ENCODE results near the gene IFNGR2. TPM values are rescaled to one million over a fixed set of nuclear protein-coding genes. Genes with fewer than 3 reads are reported as not detected.

IFNGR2 gene
- total RNA-seq, 1 donor from 2014 or later: 42.4 TPM

- H3K27me3 ChIP-seq (ENCODE audit: control insufficient read depth, insufficient read depth, low read length): no peaks in the 10 kb centered on the region
- TF ChIP-seq, protein P1, sequence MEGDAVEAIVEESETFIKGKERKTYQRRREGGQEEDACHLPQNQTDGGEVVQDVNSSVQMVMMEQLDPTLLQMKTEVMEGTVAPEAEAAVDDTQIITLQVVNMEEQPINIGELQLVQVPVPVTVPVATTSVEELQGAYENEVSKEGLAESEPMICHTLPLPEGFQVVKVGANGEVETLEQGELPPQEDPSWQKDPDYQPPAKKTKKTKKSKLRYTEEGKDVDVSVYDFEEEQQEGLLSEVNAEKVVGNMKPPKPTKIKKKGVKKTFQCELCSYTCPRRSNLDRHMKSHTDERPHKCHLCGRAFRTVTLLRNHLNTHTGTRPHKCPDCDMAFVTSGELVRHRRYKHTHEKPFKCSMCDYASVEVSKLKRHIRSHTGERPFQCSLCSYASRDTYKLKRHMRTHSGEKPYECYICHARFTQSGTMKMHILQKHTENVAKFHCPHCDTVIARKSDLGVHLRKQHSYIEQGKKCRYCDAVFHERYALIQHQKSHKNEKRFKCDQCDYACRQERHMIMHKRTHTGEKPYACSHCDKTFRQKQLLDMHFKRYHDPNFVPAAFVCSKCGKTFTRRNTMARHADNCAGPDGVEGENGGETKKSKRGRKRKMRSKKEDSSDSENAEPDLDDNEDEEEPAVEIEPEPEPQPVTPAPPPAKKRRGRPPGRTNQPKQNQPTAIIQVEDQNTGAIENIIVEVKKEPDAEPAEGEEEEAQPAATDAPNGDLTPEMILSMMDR (IDR thresholded peaks at IDR 0.05; ENCODE audit: insufficient read depth, low read length, severe bottlenecking): peak; percentile 21
- peak overlapping the region; percentile 62 for H3K4me3 ChIP-seq (ENCODE audit: low read depth, low read length)
- no peaks in the 10 kb centered on the region for H3K36me3 ChIP-seq (ENCODE audit: control insufficient read depth, insufficient read depth, low read length)
- no peak for FAIRE-seq
- peak; percentile 25 for DNase-seq (ENCODE audit: low read depth)
Measured at GRCh38 chr21:33478935-33479678, 75.9 kb downstream of the IFNGR2 start.

DNA sequence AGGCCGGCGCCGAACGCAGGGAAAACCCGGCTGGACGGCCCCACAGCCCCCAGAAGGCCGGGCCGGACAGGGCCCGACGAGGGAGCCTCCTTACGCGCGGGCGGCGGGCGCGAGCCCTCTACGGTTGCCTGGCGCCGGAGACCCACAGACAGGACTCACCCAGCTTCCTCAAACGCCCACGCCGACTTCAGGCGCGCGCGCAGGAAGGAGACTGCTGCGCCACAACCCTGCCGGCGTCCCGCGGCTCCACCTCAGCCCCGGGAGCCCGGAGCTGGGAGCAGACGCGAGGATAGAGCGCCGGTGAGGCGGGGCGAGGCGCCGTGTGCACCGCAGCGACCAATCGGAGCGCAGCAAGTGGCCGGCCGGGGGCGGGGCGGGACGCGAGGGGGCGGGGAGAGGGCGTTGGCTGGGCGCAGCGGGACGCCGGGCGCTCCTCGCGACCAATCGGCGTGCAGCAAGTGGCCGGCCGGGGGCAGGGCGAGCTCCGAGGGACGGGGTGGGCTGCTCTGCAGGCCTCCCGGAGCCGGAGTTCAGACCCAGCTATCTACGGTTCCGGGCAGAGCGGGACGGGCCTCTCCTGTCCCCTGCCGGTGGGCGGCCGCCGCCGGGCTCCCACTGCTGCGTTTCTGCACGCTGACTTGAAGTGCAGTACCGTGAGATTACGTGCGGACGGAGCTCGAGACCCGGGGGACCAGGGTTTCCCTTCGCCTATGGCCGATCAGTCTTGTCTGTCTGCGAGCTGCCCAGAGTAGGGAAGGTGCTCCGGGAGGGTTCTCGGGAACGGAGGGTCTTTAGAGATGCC lies 76.7 kb downstream of the IFNGR2 start, which contains the start of gene TMEM50B:
TSS of gene TMEM50B (minus strand) at position 296 of the 802 bp plus-strand sequence. CDS start 11,089 bp downstream, outside the sequence.
- Histone ChIP-seq H3K36me3 (ENCODE audit: control insufficient read depth, insufficient read depth, low read length) (no peaks in the 10 kb centered on the region), H3K27me3 (ENCODE audit: control insufficient read depth, insufficient read depth, low read length) (no peaks in the 10 kb centered on the region), H3K4me3 (ENCODE audit: low read depth, low read length) (peak within 1 kb of the TSS; percentile 62)
- DNase-seq (ENCODE audit: low read depth) (peak; percentile 90), FAIRE-seq (no peak)
- TF ChIP-seq, protein P1 (IDR thresholded peaks at IDR 0.05; ENCODE audit: insufficient read depth, low read length, severe bottlenecking): peak; percentile 36

DNA sequence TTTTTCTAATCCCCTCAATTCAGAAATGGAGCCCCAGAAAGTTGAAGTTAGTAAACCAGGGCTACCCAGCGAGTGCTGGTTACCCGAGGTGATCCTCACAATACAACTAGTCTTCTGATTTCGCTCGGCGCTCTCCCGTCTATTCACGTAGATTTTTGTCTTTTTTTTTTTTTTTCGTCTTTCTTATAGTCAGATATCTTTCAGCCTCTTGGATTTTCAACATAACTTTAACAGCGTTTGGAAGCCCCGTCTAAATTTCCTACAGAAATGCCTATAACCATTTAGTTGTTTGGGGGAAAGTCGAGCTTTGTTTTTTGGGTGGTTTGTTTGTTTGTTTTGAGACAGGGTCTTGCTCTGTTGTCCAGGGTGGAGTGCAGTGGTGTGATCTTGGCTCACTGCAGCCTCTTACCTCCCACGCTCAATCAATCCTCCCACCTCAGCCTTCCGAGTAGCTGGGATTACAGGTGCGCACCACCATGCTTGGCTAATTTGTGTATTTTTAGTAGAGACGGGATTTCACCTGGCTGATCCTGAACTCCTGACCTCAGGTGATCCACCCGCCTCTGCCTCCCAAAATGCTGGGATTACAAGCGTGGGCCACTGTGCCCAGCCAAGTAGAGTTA lies 77.4 kb downstream of the IFNGR2 start:
- no peak for FAIRE-seq
- H3K36me3 ChIP-seq (ENCODE audit: control insufficient read depth, insufficient read depth, low read length): no peaks in the 10 kb centered on the region
- TF ChIP-seq, protein P1 (IDR thresholded peaks at IDR 0.05; ENCODE audit: insufficient read depth, low read length, severe bottlenecking): no peak
- H3K27me3 ChIP-seq (ENCODE audit: control insufficient read depth, insufficient read depth, low read length): no peaks in the 10 kb centered on the region
- no peak for DNase-seq (ENCODE audit: low read depth)
- H3K4me3 ChIP-seq (ENCODE audit: low read depth, low read length): peak overlapping the region; percentile 62

DNA sequence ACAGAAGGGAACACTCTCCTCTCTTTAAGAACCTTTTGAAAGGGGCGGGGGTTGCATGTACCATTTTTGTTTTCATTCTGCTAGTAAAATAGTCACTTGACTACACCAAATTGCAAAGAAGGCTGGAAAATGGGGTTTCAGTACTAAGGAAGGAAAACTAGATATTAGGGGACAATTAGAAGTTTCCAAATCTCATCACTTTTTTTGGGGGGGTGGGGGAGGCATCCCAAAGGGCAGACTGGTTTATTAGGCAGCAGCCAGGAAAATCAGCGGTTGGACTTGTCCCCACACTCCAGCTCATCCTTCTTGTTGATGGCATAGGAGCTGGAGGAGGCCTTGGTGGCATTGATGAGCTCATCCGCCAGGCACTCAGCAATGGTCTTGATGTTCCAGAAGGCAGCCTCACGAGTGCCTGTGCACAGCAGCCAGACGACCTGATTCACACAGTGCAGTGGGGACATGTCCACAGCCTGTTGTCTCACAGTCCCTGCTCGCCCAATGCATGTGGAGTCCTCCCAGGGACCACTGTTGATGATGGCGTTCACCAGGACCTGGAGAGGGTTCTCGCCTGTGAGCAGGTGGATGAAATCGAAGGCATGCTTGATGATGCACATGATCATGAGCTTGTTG lies 78.2 kb downstream of the IFNGR2 start:
- Histone ChIP-seq H3K36me3 (ENCODE audit: control insufficient read depth, insufficient read depth, low read length) (no peaks in the 10 kb centered on the region), H3K4me3 (ENCODE audit: low read depth, low read length) (no peak overlapping the region), H3K27me3 (ENCODE audit: control insufficient read depth, insufficient read depth, low read length) (no peaks in the 10 kb centered on the region)
- TF ChIP-seq, protein P1 (IDR thresholded peaks at IDR 0.05; ENCODE audit: insufficient read depth, low read length, severe bottlenecking): no peak
- no peak for DNase-seq (ENCODE audit: low read depth)
- peak; percentile 75 for FAIRE-seq

Other genes with a start within 250 kb of the IFNGR2 start
- gene IFNAR2, start 173.5 kb upstream of the IFNGR2 start, total RNA-seq: 1.4 and 2.1 TPM in 2 replicates
- gene IL10RB, start 137.0 kb upstream of the IFNGR2 start, total RNA-seq: 31.1 and 41.5 TPM in 2 replicates
- 8.1 and 8.2 TPM in 2 replicates for gene IFNAR1, start 78.4 kb upstream of the IFNGR2 start, total RNA-seq
- gene TMEM50B, start 76.6 kb downstream of the IFNGR2 start, total RNA-seq: 16.9 and 31.6 TPM in 2 replicates
- gene DNAJC28, start 88.3 kb downstream of the IFNGR2 start, total RNA-seq: 1.0 and 1.3 TPM in 2 replicates
- gene GART, start 138.7 kb downstream of the IFNGR2 start, total RNA-seq: 68.2 and 103 TPM in 2 replicates
- gene SON, start 139.6 kb downstream of the IFNGR2 start, total RNA-seq: 105 and 125 TPM in 2 replicates
- gene DONSON, start 185.3 kb downstream of the IFNGR2 start, total RNA-seq: 6.6 and 8.4 TPM in 2 replicates
- 10.8 and 23.0 TPM in 2 replicates for gene CRYZL1, start 238.3 kb downstream of the IFNGR2 start, total RNA-seq
- 15.0 and 15.5 TPM in 2 replicates for gene ITSN1, start 239.1 kb downstream of the IFNGR2 start, total RNA-seq

Measured in bronchial epithelial cell (primary cell).